Measurements from ENCODE around the gene GLI3.

Gene GLI3

DNA sequence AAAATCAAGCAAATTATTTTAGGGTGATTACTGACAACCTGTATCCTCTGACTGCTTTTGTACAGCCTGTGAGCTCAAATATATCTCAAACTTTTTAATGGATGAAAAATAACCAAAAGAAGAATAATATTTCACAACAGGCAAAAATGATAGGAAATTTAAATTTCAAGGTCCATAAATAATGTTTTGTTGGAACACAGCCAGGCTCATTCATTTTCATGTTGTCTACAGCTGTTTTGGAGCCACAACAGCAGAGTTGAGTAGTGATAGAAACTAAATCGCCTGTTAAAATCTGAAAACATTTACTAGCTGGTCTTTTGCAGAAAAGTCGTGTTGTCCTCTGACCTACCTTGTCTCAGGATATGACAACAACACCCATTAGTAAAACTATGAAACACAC lies 75.9 kb downstream of the GLI3 start:
- TF ChIP-seq, protein P1, sequence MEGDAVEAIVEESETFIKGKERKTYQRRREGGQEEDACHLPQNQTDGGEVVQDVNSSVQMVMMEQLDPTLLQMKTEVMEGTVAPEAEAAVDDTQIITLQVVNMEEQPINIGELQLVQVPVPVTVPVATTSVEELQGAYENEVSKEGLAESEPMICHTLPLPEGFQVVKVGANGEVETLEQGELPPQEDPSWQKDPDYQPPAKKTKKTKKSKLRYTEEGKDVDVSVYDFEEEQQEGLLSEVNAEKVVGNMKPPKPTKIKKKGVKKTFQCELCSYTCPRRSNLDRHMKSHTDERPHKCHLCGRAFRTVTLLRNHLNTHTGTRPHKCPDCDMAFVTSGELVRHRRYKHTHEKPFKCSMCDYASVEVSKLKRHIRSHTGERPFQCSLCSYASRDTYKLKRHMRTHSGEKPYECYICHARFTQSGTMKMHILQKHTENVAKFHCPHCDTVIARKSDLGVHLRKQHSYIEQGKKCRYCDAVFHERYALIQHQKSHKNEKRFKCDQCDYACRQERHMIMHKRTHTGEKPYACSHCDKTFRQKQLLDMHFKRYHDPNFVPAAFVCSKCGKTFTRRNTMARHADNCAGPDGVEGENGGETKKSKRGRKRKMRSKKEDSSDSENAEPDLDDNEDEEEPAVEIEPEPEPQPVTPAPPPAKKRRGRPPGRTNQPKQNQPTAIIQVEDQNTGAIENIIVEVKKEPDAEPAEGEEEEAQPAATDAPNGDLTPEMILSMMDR (conservative IDR thresholded peaks at IDR 0.05; ENCODE audit: low read depth, low read length) = no peak
- H3K4me3 ChIP-seq (ENCODE audit: low read depth, low read length) = no peak overlapping the region
- DNase-seq (ENCODE audit: low read depth) = no peak

DNA sequence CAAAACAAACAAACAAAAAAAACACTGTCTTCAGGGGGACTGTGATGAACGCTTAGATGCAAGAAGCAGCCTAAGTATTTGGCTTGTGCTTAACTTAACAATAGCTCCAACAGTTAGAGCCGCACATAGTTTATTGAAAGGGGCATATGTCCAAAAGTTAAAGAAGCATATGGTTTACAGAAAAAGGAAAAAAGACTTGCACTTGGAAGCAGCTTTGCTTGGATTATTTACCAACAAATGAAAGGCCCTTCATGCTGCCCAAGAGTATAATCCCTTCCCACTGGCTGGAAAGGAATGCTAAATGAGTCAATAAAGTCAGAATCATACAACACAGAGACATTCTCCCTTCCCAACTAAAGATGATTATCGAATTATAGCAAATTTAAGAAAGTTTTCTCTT lies 77.9 kb downstream of the GLI3 start:
- H3K4me3 ChIP-seq (ENCODE audit: low read depth, low read length) = no peak overlapping the region
- no peak for DNase-seq (ENCODE audit: low read depth)
- TF ChIP-seq, protein P1 (conservative IDR thresholded peaks at IDR 0.05; ENCODE audit: low read depth, low read length) = no peak

GRCh38 chr7:42156967-42157721 lies 79.9 kb downstream of the GLI3 start:
- DNase-seq (ENCODE audit: low read depth) = no peak
- TF ChIP-seq, protein P1 (conservative IDR thresholded peaks at IDR 0.05; ENCODE audit: low read depth, low read length) = no peak
- no peak overlapping the region for H3K4me3 ChIP-seq (ENCODE audit: low read depth, low read length)

DNA sequence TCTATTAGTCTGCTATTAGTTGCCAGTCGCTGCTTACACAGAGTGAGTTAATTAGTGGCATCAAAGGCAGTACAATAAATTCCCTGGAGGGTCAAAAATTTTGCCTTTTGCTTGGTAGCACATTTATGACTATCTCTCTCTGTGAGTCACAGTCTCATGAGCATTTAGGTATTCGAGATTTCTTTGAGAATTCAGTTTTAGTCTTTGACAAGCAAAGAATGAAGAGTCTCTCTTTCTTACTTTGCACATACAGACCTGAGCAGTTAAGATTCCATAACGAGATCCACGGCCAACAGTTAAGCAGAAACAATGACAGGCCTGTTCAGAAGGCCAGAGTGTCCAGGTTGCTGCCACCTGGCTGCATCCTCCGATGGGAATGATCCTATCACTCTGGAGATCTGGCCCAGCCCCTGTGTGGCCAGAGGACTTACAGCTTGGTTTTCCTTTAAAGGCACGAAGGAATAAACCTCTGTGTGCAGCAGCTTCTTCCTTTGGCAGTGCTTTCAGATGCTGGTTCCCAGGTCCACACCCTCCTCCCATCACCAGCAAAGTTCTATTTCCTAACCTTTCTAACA lies 80.6 kb downstream of the GLI3 start:
- DNase-seq (ENCODE audit: low read depth) = peak; percentile 23
- TF ChIP-seq, protein P1 (conservative IDR thresholded peaks at IDR 0.05; ENCODE audit: low read depth, low read length) = no peak
- H3K4me3 ChIP-seq (ENCODE audit: low read depth, low read length) = no peak overlapping the region

- no peak overlapping the region for H3K4me3 ChIP-seq (ENCODE audit: low read depth, low read length)
- DNase-seq (ENCODE audit: low read depth) = no peak
- TF ChIP-seq, protein P1 (conservative IDR thresholded peaks at IDR 0.05; ENCODE audit: low read depth, low read length) = no peak
Observed at GRCh38 chr7:42155584-42156290, 81.3 kb downstream of the GLI3 start.

- TF ChIP-seq, protein P1 (conservative IDR thresholded peaks at IDR 0.05; ENCODE audit: low read depth, low read length) = no peak
- H3K4me3 ChIP-seq (ENCODE audit: low read depth, low read length) = no peak overlapping the region
- no peak for DNase-seq (ENCODE audit: low read depth)
Observed at GRCh38 chr7:42154173-42154572, 82.8 kb downstream of the GLI3 start.

Data from choroid plexus epithelial cell (primary cell).